ENCODE data around the gene SERPIND1. TPM values are rescaled to one million over a fixed set of nuclear protein-coding genes. Genes with fewer than 3 reads are reported as not detected.
A peak's percentile ranks its signal among the peaks of the same experiment; 100 is the strongest.
"Not testable (repeated sequence)": the region's sequence is repeated elsewhere in the genome, so short reads cannot be mapped to it uniquely, and the experiment has no call there.

Gene SERPIND1, protein sequence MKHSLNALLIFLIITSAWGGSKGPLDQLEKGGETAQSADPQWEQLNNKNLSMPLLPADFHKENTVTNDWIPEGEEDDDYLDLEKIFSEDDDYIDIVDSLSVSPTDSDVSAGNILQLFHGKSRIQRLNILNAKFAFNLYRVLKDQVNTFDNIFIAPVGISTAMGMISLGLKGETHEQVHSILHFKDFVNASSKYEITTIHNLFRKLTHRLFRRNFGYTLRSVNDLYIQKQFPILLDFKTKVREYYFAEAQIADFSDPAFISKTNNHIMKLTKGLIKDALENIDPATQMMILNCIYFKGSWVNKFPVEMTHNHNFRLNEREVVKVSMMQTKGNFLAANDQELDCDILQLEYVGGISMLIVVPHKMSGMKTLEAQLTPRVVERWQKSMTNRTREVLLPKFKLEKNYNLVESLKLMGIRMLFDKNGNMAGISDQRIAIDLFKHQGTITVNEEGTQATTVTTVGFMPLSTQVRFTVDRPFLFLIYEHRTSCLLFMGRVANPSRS
- total RNA-seq: not detected in 2 replicates

DNA sequence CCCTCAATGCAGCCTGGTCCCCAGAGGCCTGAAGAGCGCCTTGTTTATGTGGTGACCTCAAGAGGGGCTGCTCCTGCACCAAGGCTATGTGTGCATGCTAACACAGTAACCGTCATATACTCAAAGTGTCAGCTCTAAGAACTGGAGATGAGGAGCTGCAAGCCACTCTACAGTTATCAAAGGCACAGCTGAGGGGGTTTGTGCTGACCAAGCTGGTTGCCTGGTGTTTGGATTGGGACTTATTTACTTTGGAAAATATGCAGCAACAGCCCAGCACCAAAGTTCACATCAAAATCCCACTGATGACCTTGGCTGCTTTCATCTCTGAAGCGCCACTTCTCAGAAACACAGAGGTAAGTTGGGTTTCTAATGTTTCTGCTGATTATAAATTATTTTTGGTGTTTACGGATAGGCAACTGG is at the start of gene SERPIND1:
Gene SERPIND1, plus strand, starts transcription at position 321 of the 420 bp plus-strand sequence. CDS start 5,200 bp downstream, outside the sequence.
- no peak for DNase-seq

DNA sequence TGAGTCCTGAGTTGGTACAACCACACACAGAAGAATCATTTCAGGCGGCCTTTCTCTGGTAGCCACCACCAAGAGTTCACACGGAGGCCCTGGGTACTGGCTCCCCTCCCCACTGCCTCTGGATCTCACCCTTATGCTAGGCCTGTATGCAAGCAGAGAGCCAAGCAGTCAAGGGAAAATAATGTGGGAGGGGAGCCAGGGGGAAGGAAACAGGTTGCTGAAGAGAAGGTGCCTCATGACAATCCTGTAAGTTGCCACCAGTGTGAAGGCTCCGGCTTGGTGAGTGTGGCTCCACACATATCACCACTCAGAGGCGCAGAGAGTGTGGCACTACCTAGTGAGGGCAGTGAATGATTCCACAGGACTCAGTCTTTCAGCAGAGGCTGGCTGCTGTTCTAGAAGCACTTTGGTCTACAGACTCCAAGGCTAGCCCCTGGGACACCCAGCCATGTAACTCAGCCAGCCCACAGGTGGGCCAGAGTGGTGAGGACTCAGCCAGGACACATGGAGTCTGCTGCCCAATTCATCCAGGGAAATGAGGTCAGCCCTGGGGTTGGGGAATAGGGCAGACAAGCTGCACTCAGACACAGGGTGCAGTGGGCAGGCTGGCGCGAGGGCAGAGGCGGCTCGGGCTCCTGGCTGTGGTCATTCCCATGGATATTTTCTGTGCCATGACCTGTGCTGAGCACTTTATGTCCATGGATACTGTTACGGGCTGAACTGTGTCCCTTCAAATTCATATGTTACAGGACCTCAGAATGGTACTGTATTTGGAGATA is 49.0 kb upstream of the SERPIND1 start:
- no peak for DNase-seq

DNA sequence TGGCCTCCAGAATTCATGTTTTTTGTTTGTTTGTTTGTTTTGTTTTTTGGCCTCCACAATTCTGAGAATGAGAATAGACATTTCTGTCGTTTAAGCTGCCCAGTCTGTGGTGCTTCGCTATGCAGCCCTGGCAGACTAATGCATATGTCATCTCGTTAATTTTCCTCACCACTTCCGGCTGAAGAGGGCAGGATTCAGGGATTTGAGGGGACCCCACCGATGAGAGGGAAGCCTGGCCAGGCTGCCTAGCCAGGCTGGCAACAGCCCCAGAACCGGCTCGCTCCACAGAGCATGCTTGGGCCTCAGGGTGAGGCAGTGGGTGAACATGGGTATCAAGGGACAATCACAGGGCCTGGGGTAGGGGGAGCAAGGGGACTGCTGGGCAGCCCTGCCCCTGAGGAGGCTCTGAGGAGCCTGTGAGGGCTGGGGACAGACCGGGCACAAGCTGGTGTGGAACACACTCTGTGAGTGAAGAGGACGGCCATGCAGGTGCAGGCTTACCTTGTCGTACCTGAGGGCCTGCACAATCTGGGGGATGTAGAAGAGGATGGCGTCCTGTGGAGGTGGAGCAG is 47.8 kb upstream of the SERPIND1 start:
- no peak for DNase-seq

DNA sequence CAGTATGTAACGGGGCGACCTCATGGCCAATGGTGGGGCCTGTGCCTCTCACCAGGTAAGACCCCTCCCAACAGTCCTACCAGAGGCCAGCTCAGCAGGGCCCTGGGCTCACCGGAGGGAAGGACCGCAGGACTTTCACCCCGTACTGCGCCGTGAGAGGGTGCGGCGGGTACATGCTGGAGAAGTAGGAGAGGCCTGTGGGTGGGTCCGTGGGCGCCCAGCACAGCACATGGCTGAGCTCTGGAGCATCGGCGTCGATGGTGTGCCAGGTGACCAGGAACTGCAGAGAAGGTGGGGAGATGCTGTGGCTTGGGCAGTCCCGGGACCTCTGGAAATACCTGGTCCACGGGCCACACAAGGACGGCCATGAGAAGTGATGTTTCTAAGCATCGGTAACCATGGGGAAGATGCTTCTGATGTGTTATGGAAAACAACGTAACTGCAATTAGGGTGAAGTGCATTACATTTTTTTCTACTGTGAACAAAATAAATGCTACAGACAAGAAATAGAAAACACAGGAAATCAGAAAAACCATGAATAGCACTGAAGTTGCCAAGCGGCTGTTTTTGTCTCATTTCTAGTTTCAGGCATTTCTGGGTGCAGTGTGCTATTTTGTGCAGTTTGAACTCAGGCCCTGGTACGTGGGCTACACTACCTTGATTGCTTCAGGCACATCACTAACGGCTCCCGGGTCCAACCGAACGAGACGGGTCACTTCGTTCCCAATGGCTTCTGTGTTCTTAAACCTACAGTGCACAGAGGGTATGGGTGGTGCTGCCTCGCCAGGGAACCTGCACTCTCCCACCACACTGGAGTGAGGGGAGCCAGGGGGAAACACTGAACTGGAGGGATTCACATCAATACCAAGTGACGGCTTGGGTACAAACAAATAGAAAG is 46.5 kb upstream of the SERPIND1 start:
- no peak for DNase-seq

DNA sequence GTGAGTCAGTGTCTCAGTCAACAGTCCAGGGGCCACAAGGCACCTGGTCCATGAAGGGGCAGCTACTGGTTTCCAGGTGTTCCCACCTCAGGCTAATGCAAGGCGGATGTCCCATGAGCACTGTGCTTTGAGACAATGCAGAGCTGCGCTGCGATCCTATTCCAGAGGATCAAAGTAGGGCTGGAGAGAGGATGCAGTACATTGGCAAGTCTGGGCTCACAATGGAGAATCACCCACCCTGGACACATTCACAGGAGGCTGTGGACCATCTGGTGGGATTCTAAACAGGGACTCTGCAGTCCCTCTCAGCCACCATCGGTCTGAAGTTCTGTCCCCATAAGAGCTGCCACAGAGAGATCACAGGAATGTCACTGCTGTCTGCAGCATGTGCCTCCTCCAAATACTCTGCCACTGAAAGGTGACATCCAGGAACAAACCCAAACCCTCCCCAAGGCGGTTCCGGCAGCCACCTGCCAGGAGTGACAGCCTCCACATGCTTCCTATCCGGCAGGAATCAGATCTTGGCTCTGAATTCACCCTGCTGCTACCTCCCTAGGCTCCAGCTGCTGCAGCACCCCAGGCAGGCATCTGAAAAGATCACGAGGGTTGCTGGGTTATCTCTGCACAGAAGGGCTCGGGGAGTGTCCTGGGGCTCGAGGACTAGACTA is 45.3 kb upstream of the SERPIND1 start:
- no peak for DNase-seq

DNA sequence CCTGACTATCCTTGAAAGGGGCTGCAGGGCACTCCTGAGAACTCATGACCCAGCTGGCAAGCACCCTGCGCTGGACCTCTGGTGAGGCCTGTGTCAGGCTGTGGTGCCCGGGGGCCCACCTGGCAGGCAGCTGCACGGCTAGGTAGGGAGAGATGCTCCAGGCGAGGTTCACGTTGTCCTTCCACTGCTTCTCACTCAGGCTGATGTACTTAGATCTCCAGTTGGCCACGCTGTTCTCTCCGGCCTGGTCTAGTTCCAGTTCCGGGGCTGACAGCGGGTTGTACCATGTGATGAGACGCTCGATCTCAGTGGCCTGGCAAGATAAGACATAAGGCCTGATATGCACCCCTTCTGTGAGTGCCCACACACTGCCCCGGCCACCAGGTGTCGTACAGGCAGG is 44.7 kb upstream of the SERPIND1 start:
- no peak for DNase-seq

DNA sequence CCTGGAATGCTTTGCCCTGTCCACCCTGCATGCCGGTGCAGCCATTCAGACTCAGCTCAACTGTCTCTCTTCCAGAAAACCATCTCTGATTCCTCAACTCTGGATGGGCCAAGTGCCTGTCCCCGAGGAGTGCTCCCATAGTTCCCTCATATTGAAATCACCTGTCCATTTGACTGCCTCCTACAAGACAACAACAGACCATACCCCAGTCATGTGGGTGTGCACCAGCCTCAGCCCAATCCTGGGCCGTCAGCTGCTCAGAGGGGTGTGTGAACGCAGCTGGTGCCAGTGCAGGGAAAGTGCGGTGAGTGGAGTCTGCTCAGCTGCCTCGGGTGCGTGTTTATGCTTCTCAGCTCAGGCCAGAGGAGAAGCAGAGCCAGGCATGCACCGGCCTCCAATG is 41.5 kb upstream of the SERPIND1 start:
- not testable (repeated sequence) for DNase-seq

DNA sequence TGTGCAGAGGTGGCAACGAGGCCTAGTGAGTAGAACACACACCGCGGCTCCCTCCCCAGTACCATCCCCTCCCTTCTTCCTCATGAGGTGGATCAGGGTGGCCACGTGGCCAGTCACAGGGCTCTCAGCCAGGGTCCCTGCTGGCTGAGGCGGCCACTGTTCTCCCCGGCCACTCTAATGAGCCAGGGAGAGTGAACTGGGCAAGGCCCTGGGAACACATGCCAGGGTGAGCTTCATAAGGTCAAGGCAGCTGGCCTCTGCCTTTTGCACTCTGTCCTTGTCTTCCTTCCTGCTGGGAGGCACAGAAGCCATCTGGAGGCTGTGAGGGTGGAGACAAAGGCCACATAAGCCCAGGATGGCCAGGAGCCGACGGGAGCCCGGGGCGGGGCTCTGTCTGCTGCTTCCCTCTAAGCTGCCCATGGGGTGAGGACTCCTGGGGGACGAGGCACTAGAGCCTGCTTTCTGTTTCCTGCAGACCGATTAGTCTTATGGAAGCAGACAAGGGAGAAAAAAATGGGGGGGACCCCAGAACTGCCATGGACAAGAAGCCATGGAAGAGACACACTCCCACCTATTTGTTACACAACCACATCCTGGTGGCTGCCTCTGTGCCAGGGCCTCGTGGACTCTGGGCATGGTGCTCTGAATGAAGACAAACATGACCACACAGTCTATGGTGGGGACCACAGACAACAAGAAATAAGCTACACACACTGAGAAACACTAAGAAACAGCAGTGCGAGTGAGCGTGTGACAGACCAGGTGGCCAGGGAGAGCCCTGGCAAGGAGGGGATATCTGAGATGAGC is 38.4 kb upstream of the SERPIND1 start:
- not testable (repeated sequence) for DNase-seq

DNA sequence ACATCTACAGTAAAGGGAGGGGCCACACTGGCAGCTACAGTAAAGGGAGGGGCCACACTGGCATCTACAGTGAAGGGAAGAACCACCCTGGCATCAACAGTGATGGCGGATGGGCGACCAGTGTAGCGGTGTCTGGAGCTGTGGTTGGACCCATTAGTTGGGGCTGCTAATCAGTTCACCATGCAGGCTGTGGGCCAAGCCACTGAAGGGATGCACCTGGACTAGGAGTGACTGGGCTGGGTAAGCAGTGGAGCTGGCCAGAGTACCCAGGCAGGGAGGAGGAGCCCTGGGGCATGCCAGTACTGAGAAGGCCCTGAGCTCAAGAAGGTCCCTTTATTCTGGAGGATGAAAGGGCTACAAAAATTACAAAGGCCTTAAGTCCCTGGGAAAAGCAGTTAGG is 37.0 kb upstream of the SERPIND1 start:
- not testable (repeated sequence) for DNase-seq

DNA sequence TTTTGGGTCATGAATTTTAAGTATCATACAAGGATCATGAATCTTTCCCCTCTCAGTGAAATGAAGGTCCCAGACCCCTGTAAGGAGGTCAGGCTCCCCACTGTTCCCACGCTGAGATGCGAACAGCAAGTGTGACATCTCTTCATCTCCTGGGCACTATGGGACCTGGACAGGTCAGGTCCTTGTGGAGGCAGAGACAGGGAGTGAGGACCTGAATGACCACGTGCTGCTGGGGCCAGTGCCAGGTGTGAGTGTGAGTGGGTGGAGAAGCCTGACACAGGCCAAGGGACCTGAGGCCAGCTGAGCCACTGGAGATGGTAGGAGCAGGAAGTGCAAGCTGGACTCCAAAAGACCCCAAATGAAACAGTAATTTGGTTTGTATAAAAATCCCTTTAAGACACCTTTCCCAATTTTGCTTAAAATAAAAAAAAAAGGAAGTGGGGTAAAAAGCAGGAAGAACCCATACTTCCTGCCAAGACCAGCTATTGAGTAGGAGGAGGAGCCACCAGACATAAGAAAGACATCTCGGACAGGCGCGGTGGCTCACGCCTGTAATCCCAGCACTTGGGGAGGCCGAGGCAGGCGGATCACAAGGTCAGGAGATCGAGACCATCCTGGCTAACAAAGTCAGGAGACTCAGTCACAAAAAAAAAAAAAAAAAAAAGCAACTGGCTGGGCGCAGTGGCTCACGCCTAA is 35.4 kb upstream of the SERPIND1 start:
- DNase-seq: no peak

DNA sequence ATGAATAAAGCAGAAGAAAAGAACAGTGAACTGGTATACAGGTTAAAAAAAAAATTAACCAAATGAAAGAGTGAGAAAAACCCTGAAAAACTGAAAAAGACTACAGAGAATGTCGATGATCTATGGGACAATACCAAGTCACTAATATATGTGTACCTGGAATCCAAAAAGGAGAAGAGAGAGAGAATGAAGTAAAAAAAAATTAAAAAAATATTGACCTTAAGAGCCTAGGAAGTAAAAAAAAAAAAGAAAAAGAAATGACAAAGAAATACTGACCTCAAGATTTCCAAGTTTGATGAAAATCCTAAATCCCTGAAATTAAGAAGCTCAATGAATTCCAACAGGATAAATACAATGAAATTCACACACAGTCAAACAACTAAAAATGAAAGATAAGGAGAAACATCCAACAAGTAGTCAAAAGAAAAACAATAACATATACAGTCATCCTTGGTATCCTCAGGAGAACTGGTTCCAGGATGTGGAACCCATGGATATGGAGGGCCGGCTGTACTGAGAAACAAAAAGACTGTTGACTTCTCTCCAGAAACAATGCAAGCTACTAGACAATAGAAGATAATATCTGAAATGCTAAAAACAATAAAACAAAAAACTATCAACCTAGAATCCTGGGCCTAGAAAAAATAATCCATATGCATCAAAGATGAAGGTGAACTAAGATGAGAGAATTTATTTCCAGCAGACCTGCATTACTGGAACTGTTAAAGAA is 33.5 kb upstream of the SERPIND1 start:
- no peak for DNase-seq

DNA sequence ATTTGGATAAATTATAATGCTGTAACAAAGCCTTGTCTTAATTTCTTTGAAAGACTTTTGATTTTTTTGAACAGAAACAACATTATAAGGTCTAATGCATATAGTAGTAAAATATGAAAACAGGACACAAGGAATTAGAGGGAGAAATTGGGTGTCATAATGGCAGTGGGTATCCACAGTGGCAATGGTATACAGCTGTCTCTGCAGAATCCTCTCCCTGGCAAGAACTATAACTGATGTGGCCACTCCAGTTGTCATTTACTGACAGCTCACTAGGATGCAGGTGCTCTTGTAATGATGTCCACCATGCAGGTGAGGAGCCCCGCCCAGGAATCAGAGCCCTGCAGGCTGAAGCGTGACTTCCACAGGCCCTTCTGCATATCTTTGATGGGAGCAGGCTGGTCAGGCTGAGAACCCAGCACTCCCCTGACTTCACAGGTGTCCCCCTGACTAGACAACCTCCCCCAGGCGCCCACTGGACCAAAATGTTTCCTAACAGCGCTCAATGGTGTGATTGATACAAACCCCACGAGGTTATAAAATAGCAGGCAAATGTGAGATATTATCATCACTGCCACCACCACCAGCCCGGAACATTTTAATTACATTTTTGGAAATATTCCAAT is 32.8 kb upstream of the SERPIND1 start:
- no peak for DNase-seq

DNA sequence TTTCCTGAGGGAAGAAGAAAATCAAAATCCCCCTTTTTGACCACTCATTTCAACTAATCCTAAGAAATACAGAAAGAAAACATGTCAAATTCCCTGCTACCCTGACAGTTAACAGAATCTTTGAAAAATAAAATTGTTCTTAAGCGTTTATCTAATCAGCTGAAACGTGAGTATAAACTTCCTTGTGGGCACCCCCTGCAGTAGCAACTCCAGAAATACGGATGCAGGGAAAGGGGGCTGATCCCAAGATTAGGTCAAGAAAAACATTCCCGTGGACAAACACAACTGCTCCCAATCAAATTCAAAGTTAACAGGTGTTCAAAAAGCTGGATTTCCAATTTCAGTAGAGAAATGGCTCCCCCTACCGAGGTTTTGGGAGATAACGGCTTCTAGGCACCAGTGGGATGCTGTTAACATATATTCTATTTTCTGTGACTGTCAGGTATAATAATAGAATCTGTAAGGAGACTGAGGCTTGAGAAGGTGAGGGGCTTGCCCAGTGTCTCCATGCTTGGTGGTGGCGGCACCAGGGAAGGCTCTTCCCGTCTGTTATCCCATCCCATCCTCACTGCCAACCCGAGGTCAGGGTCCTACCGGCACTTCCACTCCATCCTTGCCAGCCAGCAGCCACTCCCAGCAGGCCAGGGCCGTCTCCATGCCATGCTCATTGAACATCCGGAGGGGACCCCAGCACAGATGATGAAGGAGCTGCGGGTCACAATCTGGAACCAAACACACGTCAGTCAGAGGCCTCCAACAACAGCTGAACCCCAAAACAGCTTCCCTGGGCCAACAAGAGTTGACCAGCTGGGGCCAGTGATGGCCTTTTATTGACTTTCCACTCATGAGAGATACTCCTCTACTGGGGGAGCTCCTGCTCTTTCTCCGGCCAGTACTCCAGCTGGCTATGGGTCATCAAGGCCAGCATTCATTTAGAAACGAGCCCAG is 32.0 kb upstream of the SERPIND1 start:
- peak; percentile 66 for DNase-seq

DNA sequence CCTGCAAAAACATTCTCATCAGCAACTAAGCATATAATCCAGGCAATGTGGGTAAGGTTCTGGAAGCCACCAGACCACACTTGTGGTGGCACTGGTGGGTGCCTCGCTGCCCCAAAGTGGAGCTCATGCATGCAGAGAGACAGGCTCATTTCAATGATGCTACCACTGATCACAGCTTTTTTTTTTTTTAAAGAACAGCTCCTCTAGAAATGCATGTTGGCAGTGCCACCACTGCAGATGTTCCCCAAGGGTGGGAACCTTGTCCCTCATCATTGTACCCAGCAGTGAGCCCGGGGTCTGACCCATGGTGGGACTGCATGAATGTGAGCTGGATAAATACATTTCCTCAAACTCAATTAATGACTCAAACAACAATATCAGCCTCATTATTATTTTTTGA is 31.1 kb upstream of the SERPIND1 start:
- DNase-seq: no peak

DNA sequence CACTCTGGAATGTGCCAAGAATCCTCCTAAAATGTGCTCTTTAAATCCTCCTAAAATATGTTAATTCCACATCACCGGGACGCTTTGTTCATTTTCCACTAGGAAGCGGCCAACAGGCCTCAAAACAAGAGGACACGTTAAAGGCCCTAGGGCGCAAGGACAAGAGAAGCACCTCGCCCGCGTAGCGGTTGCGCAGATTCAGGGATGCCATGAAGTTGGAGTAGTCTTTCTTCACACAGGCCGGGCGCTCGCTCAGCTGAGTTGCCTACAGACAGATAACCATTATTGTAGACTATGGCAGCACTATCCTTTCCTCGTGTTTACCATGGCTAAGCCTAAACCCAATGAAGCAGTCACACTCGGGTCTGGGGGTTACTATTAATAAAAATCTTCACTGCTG is 29.5 kb upstream of the SERPIND1 start:
- no peak for DNase-seq

DNA sequence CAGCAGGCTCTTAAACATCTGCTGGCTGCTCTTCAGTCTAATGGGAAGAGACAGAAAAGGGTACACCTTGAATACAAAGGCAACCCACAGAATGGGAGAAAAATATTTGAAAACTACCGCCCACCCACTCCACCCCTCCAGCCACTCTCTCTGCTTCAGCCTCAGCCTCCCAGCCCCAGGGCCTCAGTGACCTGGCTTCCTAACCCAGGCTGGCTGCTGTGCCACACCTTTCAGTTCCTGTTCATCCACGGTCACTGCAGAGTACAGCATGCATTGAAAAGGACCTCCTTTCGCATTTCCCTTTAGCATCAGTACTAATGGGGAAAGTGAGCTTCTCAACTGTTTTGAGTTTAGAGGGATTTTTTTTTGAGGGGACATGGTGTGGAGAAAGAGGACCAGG is 28.8 kb upstream of the SERPIND1 start:
- DNase-seq: no peak

DNA sequence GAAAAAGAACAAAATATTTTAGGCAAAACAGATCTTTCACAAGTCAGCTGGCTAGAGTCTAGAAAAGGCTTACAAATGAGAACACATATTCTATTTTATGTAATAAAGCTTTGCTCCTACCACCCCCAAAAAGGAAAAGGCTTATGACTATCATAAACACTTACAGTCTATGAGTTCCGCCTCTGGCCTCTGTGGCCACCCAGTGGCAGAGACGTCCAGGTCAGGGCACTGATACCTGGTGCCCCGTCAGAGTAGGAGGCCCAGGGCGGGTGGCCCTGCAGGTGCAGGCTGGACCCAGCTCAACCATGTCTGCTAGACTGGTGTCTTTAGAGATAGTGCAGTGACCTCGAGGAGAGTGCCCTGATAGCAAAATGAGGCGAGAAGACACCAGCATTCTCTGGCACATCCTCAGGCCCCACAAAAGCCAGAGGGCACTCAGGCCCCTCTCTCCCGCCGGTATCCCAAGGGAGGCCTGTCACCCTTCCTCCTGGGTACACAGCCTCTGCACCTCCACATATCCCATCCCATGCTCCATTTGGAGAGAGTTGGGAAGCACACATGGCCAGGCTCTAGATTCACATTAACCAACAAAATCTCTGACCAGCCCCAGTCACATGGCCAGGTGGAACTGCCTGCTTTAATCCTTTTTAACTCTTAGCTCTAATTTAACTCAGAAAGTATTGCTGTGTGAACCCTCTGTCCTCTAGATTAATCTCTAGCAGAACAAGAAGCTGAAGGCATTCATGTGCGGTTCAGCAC is 27.3 kb upstream of the SERPIND1 start:
- no peak for DNase-seq

All from dermis blood vessel endothelial cell (primary cell).